Urinary bladder (tissue), 4 donors: Measurements from ENCODE around the gene PAIP2. TPM values are rescaled to one million over a fixed set of nuclear protein-coding genes. Genes with fewer than 3 reads are reported as not detected.
"Not testable (repeated sequence)": the region's sequence is repeated elsewhere in the genome, so short reads cannot be mapped to it uniquely, and the experiment has no call there.

Source experiments
- DNase-seq: peaks from one replicate; pipeline ENCODE4 v3.0.0-alpha.2; 2015; ENCODE audit errors: extremely low spot score
- H3K27ac ChIP-seq: one replicate; pipeline ENCODE4 v1.5.1; 2013; ENCODE audit warnings: low read depth, mild to moderate bottlenecking, moderate library complexity
- H3K36me3 ChIP-seq: one replicate; pipeline ENCODE4 v1.6.1; 2013; ENCODE audit warnings: mild to moderate bottlenecking, moderate library complexity; ENCODE audit not compliant: insufficient read depth
- H3K4me1 ChIP-seq: one replicate; pipeline ENCODE4 v1.6.1; 2013; ENCODE audit warnings: mild to moderate bottlenecking, moderate library complexity; ENCODE audit not compliant: insufficient read depth
- H3K4me3 ChIP-seq: one replicate; pipeline ENCODE4 v1.5.1; 2013; ENCODE audit warnings: low read depth, low read length
- WGBS: extraction: QIAGEN DNeasy Blood & Tissue Kit; methylation state at CpG from one replicate; pipeline ENCODE4 v1.1.7; 2013; 5-methylcytosine and 5-hydroxymethylcytosine counted together
- polyA plus RNA-seq: library from polyadenylated mRNA; stranded (reverse); fragments of 200-250 nt; gene quantifications from one replicate; pipeline ENCODE4 v1.2.3, GENCODE V29; 2013
- total RNA-seq: library from RNA; depleted of rRNA; stranded (reverse); fragments of >200 nt; gene quantifications from one replicate; pipeline ENCODE4 v1.2.3, GENCODE V29; 2014
- donor health status: healthy with polysubstance abuse.
- donor health status: healthy.

Gene PAIP2
- total and polyA plus RNA-seq, 2 donors = 91.9 to 110 TPM

DNA sequence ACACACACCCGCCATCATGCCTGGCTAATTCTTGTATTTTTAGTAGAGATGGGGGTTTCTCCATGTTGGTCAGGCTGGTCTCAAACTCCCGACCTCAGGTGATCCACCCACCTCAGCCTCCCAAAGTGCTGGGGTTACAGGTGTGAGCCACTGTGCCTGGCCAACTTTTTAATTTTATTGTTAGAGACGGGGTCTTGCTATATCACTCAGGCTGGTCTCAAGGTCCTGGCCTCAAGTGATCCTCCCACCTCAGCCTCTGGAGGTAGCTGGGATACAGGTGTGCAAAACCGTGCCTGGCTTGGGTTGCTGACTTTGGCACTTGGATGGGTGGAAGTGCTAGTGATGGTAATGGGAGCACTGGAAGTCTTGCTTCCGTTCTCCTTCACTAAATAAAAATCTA, 67.5 kb downstream of the PAIP2 start:
- not testable (repeated sequence) for H3K27ac ChIP-seq, H3K36me3 ChIP-seq, DNase-seq, H3K4me1 ChIP-seq, H3K4me3 ChIP-seq
- 80% methylated on average over 5 of the region's 5 CpGs for WGBS

DNA sequence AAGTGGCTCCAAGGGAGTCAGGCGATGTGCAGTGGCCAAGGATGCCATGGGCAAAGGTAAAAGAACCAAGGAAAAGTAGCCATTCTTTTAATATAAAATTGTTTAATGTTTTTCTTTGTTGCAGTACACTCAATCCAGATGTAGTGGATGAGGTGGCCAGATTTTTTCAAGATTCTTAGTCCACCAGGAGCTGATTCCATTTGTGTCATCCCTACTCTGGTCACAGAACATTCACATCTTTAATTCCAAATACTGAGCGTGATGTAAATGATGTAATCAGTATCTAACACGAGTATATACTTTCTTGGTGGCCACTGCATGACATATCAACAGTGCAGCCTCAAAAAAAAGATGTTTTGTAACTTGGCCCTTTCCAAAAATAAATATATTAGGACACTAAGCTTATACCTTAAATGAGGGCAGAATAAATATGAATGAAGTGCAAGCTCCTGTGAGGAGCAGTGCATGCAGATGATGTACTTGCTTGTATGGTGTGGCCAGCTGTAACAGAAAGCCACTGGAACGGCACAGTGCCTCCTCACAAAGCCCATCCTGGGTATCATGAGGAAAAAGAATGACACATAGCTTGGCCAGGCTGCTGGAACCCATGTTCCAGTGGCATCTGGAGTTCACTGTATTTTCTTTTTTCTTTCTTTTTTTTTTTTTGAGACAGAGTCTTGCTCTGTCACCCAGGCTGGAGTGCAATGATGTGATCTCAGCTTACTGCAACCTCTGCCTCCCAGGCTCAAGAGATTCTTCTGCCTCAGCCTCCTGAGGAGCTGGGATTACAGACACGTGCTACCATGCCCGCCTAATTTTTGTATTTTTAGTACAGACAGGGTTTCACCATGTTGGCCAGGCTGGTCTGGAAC, 68.7 kb downstream of the PAIP2 start:
- 54% methylated on average over 6 of the region's 6 CpGs for WGBS
- no peak overlapping the region for H3K27ac ChIP-seq
- no peak for DNase-seq

GRCh38 chr5:139410993-139411828, 69.6 kb downstream of the PAIP2 start:
- Histone ChIP-seq H3K4me3 (no peak overlapping the region), H3K27ac (no peak overlapping the region), H3K4me1 (no peaks in the 10 kb centered on the region), H3K36me3 (no peaks in the 10 kb centered on the region)
- 36% methylated on average over 17 of the region's 17 CpGs for WGBS
- no peak for DNase-seq

More for the DNA sequence above, 68.7 kb downstream of the PAIP2 start:
- no peaks in the 10 kb centered on the region for H3K4me1 ChIP-seq
- no peaks in the 10 kb centered on the region for H3K36me3 ChIP-seq
- no peak overlapping the region for H3K4me3 ChIP-seq

- WGBS = 99% methylated on average over 6 of the region's 6 CpGs
- H3K27ac ChIP-seq = no peak overlapping the region
- H3K4me3 ChIP-seq = no peak overlapping the region
- DNase-seq = no peak
- H3K4me1 ChIP-seq = no peaks in the 10 kb centered on the region
- no peaks in the 10 kb centered on the region for H3K36me3 ChIP-seq
These were observed 71.5 kb downstream of the PAIP2 start for GRCh38 chr5:139413153-139413552.

DNA sequence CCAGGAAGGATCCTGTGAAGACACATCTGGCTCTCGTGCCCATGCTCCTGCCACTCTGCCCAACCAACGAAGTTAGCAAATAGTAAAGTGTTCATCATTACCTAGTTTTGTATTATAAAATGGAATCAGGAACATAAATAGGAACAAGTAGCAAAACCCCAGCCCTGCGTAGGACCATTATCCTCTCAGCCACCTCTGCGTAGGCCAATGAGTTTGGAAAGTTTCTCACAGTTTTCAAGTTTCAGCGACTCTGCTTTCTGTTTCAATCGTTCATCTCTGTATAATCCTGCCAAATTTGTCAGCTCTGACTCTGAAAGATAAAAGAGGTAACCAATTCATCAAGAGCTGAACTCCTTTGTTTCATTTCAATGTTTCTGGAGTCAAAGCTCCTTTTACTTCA, 72.3 kb downstream of the PAIP2 start:
- DNase-seq = no peak
- no peak overlapping the region for H3K27ac ChIP-seq
- H3K4me3 ChIP-seq = no peak overlapping the region
- no peaks in the 10 kb centered on the region for H3K4me1 ChIP-seq
- no peaks in the 10 kb centered on the region for H3K36me3 ChIP-seq
- WGBS = 90% methylated on average over 6 of the region's 6 CpGs

GRCh38 chr5:139414581-139415130, 73.0 kb downstream of the PAIP2 start:
- 76% methylated on average over 9 of the region's 9 CpGs for whole genome bisulfite sequencing
- no peaks in the 10 kb centered on the region for H3K4me1 ChIP-seq
- no peaks in the 10 kb centered on the region for H3K36me3 ChIP-seq
- no peak overlapping the region for H3K27ac ChIP-seq
- DNase-seq = no peak
- no peak overlapping the region for H3K4me3 ChIP-seq

- Histone ChIP-seq H3K36me3 (no peaks in the 10 kb centered on the region), H3K4me1 (no peaks in the 10 kb centered on the region), H3K27ac (no peak overlapping the region), H3K4me3 (no peak overlapping the region)
- DNase-seq = no peak
- WGBS = 54% methylated on average over 8 of the region's 8 CpGs
These were observed 73.7 kb downstream of the PAIP2 start for GRCh38 chr5:139415221-139415861.

DNA sequence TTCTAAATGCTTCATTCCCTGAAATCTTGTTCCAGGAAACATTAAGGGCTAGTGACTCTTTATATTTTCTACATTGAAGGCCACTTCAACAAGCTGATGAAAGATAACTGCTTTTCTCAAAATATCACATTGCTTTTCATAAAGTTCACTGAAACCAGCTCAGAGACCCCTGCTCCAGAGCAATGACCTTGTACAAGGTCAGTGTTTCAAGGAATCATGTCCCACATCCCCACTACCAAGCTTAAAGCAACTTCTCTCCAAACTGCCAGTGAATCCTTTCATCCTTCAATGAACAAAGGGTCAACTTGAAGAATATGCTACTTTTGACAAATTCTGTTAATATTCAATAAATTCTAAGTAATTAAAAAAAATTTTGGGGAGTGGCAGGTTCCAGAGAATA, 74.2 kb downstream of the PAIP2 start:
- Histone ChIP-seq H3K4me3 (no peak overlapping the region), H3K36me3 (no peaks in the 10 kb centered on the region), H3K4me1 (no peaks in the 10 kb centered on the region), H3K27ac (no peak overlapping the region)
- no peak for DNase-seq

DNA sequence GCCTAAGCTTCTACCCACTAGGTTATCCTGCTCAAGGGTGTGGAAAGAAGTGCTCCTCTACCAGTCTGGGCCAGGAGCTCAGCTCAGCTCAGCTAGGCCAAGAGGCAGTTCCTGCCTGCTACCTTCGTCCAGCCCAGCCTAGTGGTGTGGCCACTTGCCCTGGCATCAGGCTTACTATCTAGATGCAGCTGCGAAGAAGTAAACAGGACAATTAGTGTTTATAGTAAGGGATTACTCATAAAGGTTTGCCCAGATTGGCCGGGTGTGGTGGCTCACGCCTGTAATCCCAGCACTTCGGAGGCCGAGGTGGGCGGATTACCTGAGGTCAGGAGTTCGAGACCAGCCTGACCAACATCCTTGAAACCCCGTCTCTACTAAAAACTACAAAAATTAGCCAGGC, 75.0 kb downstream of the PAIP2 start:
- Histone ChIP-seq H3K27ac (no peak overlapping the region), H3K4me3 (no peak overlapping the region), H3K4me1 (no peaks in the 10 kb centered on the region), H3K36me3 (no peaks in the 10 kb centered on the region)
- DNase-seq = no peak
- WGBS = 48% methylated on average over 9 of the region's 9 CpGs

GRCh38 chr5:139417214-139417613, 75.6 kb downstream of the PAIP2 start:
- 31% methylated on average over 4 of the region's 4 CpGs for WGBS
- H3K27ac ChIP-seq = no peak overlapping the region
- no peak for DNase-seq
- H3K4me1 ChIP-seq = no peaks in the 10 kb centered on the region
- no peaks in the 10 kb centered on the region for H3K36me3 ChIP-seq
- no peak overlapping the region for H3K4me3 ChIP-seq

- Histone ChIP-seq H3K4me1 (no peaks in the 10 kb centered on the region), H3K36me3 (no peaks in the 10 kb centered on the region), H3K27ac (no peak overlapping the region), H3K4me3 (no peak overlapping the region)
- WGBS = 83% methylated on average over 1 of the region's 1 CpG
- DNase-seq = no peak
These were observed 77.1 kb downstream of the PAIP2 start for GRCh38 chr5:139418793-139419192.
